GM23338 (cell line): ENCODE measurements around the gene SUN2. TPM values are rescaled to one million over a fixed set of nuclear protein-coding genes. Genes with fewer than 3 reads are reported as not detected.

Source experiments
- CREB1 ChIP-seq: fragments of 250-450 bp; sonication (Bioruptor Pico); IDR thresholded peaks from 2 replicates; pipeline ENCODE4 v1.5.0; 2020; ENCODE audit warnings: low read depth, mild to moderate bottlenecking, moderate library complexity
- EZH2phosphoT487 ChIP-seq: fragments of 200-600 bp; sonication (generic); IDR thresholded peaks from one replicate; pipeline ENCODE4 v1.8.1; 2018; ENCODE audit warnings: antibody characterized with exemption; ENCODE audit not compliant: unreplicated experiment
- JUNB ChIP-seq: IDR thresholded peaks from one replicate; pipeline ENCODE4 v1.6.1; 2016; ENCODE audit warnings: antibody characterized with exemption; ENCODE audit not compliant: unreplicated experiment
- POLR2AphosphoS5 ChIP-seq: IDR thresholded peaks from 2 replicates; pipeline ENCODE4 v1.6.1; 2016; ENCODE audit warnings: antibody characterized with exemption, low read depth
- ZNF114 ChIP-seq: fragments of 250-450 bp; sonication (Bioruptor Pico); IDR thresholded peaks from 2 replicates; pipeline ENCODE4 v1.5.0; 2020; ENCODE audit warnings: mild to moderate bottlenecking, moderate library complexity
- polyA plus RNA-seq: library from polyadenylated mRNA; unstranded; fragments of >200 nt; fragmentation: Nextera tagmentation; extraction: Ambion mirVana; gene quantifications from 2 replicates; pipeline ENCODE4 v1.2.1, GENCODE V29; 2016
- total RNA-seq: library from RNA; depleted of rRNA; stranded (reverse); fragments of >200 nt; shearing (Covaris generic); gene quantifications from 2 replicates; pipeline ENCODE4 v1.2.3, GENCODE V29; 2014
- TF ChIP-seq, protein P1 (sequence below): fragments of 250-450 bp; sonication (Bioruptor Pico); IDR thresholded peaks from 2 replicates; pipeline ENCODE4 v1.5.0; 2020; ENCODE audit warnings: mild to moderate bottlenecking, moderate library complexity
- TF ChIP-seq, protein P2 (sequence below): IDR thresholded peaks from 2 replicates; pipeline ENCODE4 v1.6.1; 2016; ENCODE audit warnings: antibody characterized with exemption
- TF ChIP-seq, protein P3 (sequence below): IDR thresholded peaks from one replicate; pipeline ENCODE4 v1.6.1; 2018; ENCODE audit warnings: antibody characterized with exemption; ENCODE audit not compliant: unreplicated experiment

Gene SUN2
- total and polyA plus RNA-seq, 2 experiments from 2014 or later: 7.2 to 17.6 TPM

DNA sequence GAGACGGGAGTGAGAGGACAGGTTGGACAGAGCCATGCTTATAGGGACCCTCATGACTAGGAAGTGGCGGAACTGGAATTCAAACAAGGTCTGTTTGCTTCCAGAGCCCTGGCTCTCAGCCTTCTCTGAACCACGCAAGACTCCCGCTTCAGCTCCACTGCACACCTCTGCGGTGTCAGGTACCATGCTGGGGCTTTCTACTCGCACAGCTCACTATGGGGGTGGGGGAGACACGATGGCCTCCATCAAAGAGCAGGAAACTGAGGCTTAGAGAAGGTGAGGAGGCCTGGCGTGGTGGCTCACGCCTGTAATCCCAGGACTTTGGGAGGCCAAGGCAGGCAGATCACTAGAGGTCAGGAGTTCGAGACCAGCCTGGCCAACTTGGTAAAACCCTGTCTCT is 14.2 kb downstream of the SUN2 start (continued):
- TF ChIP-seq, protein P1, sequence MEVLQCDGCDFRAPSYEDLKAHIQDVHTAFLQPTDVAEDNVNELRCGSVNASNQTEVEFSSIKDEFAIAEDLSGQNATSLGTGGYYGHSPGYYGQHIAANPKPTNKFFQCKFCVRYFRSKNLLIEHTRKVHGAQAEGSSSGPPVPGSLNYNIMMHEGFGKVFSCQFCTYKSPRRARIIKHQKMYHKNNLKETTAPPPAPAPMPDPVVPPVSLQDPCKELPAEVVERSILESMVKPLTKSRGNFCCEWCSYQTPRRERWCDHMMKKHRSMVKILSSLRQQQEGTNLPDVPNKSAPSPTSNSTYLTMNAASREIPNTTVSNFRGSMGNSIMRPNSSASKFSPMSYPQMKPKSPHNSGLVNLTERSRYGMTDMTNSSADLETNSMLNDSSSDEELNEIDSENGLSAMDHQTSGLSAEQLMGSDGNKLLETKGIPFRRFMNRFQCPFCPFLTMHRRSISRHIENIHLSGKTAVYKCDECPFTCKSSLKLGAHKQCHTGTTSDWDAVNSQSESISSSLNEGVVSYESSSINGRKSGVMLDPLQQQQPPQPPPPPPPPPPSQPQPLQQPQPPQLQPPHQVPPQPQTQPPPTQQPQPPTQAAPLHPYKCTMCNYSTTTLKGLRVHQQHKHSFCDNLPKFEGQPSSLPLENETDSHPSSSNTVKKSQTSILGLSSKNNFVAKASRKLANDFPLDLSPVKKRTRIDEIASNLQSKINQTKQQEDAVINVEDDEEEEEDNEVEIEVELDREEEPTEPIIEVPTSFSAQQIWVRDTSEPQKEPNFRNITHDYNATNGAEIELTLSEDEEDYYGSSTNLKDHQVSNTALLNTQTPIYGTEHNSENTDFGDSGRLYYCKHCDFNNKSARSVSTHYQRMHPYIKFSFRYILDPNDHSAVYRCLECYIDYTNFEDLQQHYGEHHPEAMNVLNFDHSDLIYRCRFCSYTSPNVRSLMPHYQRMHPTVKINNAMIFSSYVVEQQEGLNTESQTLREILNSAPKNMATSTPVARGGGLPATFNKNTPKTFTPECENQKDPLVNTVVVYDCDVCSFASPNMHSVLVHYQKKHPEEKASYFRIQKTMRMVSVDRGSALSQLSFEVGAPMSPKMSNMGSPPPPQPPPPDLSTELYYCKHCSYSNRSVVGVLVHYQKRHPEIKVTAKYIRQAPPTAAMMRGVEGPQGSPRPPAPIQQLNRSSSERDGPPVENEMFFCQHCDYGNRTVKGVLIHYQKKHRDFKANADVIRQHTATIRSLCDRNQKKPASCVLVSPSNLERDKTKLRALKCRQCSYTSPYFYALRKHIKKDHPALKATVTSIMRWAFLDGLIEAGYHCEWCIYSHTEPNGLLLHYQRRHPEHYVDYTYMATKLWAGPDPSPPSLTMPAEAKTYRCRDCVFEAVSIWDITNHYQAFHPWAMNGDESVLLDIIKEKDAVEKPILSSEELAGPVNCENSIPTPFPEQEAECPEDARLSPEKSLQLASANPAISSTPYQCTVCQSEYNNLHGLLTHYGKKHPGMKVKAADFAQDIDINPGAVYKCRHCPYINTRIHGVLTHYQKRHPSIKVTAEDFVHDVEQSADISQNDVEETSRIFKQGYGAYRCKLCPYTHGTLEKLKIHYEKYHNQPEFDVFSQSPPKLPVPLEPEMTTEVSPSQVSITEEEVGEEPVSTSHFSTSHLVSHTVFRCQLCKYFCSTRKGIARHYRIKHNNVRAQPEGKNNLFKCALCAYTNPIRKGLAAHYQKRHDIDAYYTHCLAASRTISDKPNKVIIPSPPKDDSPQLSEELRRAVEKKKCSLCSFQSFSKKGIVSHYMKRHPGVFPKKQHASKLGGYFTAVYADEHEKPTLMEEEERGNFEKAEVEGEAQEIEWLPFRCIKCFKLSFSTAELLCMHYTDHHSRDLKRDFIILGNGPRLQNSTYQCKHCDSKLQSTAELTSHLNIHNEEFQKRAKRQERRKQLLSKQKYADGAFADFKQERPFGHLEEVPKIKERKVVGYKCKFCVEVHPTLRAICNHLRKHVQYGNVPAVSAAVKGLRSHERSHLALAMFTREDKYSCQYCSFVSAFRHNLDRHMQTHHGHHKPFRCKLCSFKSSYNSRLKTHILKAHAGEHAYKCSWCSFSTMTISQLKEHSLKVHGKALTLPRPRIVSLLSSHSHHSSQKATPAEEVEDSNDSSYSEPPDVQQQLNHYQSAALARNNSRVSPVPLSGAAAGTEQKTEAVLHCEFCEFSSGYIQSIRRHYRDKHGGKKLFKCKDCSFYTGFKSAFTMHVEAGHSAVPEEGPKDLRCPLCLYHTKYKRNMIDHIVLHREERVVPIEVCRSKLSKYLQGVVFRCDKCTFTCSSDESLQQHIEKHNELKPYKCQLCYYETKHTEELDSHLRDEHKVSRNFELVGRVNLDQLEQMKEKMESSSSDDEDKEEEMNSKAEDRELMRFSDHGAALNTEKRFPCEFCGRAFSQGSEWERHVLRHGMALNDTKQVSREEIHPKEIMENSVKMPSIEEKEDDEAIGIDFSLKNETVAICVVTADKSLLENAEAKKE: no peak
- TF ChIP-seq POLR2AphosphoS5 (no peak), CREB1 (CRISPR knock-in tag) (no peak), EZH2phosphoT487 (no peak), ZNF114 (no peak), JUNB (no peak)
- TF ChIP-seq, protein P2, sequence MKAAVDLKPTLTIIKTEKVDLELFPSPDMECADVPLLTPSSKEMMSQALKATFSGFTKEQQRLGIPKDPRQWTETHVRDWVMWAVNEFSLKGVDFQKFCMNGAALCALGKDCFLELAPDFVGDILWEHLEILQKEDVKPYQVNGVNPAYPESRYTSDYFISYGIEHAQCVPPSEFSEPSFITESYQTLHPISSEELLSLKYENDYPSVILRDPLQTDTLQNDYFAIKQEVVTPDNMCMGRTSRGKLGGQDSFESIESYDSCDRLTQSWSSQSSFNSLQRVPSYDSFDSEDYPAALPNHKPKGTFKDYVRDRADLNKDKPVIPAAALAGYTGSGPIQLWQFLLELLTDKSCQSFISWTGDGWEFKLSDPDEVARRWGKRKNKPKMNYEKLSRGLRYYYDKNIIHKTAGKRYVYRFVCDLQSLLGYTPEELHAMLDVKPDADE: no peak
- TF ChIP-seq, protein P3, sequence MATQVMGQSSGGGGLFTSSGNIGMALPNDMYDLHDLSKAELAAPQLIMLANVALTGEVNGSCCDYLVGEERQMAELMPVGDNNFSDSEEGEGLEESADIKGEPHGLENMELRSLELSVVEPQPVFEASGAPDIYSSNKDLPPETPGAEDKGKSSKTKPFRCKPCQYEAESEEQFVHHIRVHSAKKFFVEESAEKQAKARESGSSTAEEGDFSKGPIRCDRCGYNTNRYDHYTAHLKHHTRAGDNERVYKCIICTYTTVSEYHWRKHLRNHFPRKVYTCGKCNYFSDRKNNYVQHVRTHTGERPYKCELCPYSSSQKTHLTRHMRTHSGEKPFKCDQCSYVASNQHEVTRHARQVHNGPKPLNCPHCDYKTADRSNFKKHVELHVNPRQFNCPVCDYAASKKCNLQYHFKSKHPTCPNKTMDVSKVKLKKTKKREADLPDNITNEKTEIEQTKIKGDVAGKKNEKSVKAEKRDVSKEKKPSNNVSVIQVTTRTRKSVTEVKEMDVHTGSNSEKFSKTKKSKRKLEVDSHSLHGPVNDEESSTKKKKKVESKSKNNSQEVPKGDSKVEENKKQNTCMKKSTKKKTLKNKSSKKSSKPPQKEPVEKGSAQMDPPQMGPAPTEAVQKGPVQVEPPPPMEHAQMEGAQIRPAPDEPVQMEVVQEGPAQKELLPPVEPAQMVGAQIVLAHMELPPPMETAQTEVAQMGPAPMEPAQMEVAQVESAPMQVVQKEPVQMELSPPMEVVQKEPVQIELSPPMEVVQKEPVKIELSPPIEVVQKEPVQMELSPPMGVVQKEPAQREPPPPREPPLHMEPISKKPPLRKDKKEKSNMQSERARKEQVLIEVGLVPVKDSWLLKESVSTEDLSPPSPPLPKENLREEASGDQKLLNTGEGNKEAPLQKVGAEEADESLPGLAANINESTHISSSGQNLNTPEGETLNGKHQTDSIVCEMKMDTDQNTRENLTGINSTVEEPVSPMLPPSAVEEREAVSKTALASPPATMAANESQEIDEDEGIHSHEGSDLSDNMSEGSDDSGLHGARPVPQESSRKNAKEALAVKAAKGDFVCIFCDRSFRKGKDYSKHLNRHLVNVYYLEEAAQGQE: no peak
